Heart left ventricle (tissue), 16 donors: ENCODE data around the gene STIM1. TPM values are rescaled to one million over a fixed set of nuclear protein-coding genes. Genes with fewer than 3 reads are reported as not detected.

Experiments
- ATAC-seq, 4 donors: fragments of 200-7000 bp; cut with Tn5 transposase; one replicate each; pipeline ENCODE4 v1.9.1; 2020 to 2022; ENCODE audit warnings: moderate library complexity in 4 of 4, mild to moderate bottlenecking in 3 of 4, moderate number of reproducible peaks in 1 of 4
- DNase-seq, 5 donors: peaks; one replicate each; pipeline ENCODE4 v3.0.0-alpha.2; 2020
- H3K27ac ChIP-seq, 12 donors: fragments of 200-600 bp; sonication (generic) in 4 of 12; one replicate each; pipeline versions ENCODE4 v1.5.0 to v1.8.0; 2016 to 2022; ENCODE audit warnings: mild to moderate bottlenecking in 2 of 12
- H3K27me3 ChIP-seq, 9 donors: fragments of 200-600 bp; sonication (generic) in 2 of 9; one replicate each; pipeline versions ENCODE4 v1.5.1 to v1.8.0; 2016 to 2022; ENCODE audit warnings: mild to moderate bottlenecking in 3 of 9
- H3K36me3 ChIP-seq, 9 donors: fragments of 200-600 bp; sonication (generic) in 2 of 9; one replicate each; pipeline versions ENCODE4 v1.5.0 to v1.8.0; 2018 to 2022; ENCODE audit warnings: mild to moderate bottlenecking in 2 of 9
- H3K4me1 ChIP-seq, 12 donors: fragments of 200-600 bp; sonication (generic) in 4 of 12; one replicate each; pipeline versions ENCODE4 v1.5.0 to v1.8.0; 2016 to 2022; ENCODE audit warnings: mild to moderate bottlenecking in 3 of 12
- H3K4me3 ChIP-seq, 12 donors: fragments of 200-600 bp; sonication (generic) in 4 of 12; one replicate each; pipeline versions ENCODE4 v1.5.0 to v1.8.0; 2017 to 2022; ENCODE audit warnings: mild to moderate bottlenecking in 9 of 12, moderate library complexity in 4 of 12
- H3K9me3 ChIP-seq, 12 donors: fragments of 200-600 bp; sonication (generic) in 4 of 12; one replicate each; pipeline versions ENCODE4 v1.5.0 to v1.8.0; 2016 to 2022; ENCODE audit warnings: mild to moderate bottlenecking in 1 of 12
- POLR2A ChIP-seq, 2 donors: fragments of 450-650 bp; IDR thresholded peaks; one replicate each; pipeline ENCODE4 v1.6.1; 2017; ENCODE audit warnings: antibody characterized with exemption in 2 of 2, mild to moderate bottlenecking in 2 of 2, moderate library complexity in 2 of 2
- WGBS, 4 donors: extraction: QIAGEN DNeasy Blood & Tissue Kit in 2 of 4; methylation state at CpG; one replicate each; pipeline versions ENCODE4 v1.1.5 to v1.1.7; 2013 to 2018; 5-methylcytosine and 5-hydroxymethylcytosine counted together
- intact Hi-C, 10 donors: fragments of 100-400 bp; cut with DNase I; formaldehyde crosslinking; loops; one replicate each; pipeline versions ENCODE4 v1.11.1 to v1.14.2; 2022
- polyA plus RNA-seq, 2 donors: library from polyadenylated mRNA; stranded (reverse); fragments of 200-250 nt; gene quantifications; one replicate each; pipeline ENCODE4 v1.2.3, GENCODE V29; 2013
- total RNA-seq, 9 donors: library from RNA; depleted of rRNA in 2 of 9; stranded (reverse); fragments of >200 nt in 2 of 9; fragmentation: NEBNext Ultra II Directional in 3 of 9; extraction: Animal tissue kit (Norgen Biotek cat#: 25700) in 3 of 9; gene quantifications; one replicate each; pipeline versions ENCODE4 v1.1.0 to v1.2.4, GENCODE V29; 2016 to 2023
- TF ChIP-seq, protein P1 (sequence below), 12 donors: fragments of 200-600 bp; sonication (generic) in 4 of 12; IDR thresholded peaks; one replicate each; pipeline versions ENCODE4 v1.5.0 to v1.8.0; 2018 to 2022; ENCODE audit warnings: antibody characterized with exemption in 12 of 12, mild to moderate bottlenecking in 5 of 12
- donor health status: ischemic (EF 13 %, LVEDD 7.1; RV severe dilation, severe dysfunction).
- donor health status: healthy with polysubstance abuse.
- donor health status: DM: no; HTN: yes; CAD: no.
- donor health status: DM: no; HTN: no; CAD: no.
- donor health status: ischemic (EF 25% LVEDD 6.9; RV normal size, moderate dysfunction).
- donor health status: ischemic (EF 25% LVEDD 5.7; RV mildly dilated, moderate dysfunction).
- donor health status: healthy.
- donor health status: DM: yes; HTN: yes; CAD: no.
- donor health status: ischemic (EF 35%, LVEDD 5.7; RV mildly dilated, moderate dysfunction).
- donor health status: nonischemic (EF 11% LVEDD 7.7; RV severe dilation, severe dysfunction).
- donor health status: DM: yes; HTN: yes; CAD: no.
- donor health status: PGD.
- donor health status: ischemic (EF 29% LVEDD 5.4; RV normal size, mild dysfunction).
- donor health status: nonischemic (EF 23%, LVEDD 6.1; RV moderate dilation, normal function).

STIM1 gene
- total and polyA plus RNA-seq, 11 donors: 13.2 to 42.9 (median 28.9) TPM

GRCh38 chr11:3830730-3831129, 24.7 kb upstream of the STIM1 start:
- H3K27ac ChIP-seq: peak overlapping the region in 2 of 12 donors; percentile 2 to 98
- H3K4me3 ChIP-seq: no peak overlapping the region
- TF ChIP-seq, protein P1, sequence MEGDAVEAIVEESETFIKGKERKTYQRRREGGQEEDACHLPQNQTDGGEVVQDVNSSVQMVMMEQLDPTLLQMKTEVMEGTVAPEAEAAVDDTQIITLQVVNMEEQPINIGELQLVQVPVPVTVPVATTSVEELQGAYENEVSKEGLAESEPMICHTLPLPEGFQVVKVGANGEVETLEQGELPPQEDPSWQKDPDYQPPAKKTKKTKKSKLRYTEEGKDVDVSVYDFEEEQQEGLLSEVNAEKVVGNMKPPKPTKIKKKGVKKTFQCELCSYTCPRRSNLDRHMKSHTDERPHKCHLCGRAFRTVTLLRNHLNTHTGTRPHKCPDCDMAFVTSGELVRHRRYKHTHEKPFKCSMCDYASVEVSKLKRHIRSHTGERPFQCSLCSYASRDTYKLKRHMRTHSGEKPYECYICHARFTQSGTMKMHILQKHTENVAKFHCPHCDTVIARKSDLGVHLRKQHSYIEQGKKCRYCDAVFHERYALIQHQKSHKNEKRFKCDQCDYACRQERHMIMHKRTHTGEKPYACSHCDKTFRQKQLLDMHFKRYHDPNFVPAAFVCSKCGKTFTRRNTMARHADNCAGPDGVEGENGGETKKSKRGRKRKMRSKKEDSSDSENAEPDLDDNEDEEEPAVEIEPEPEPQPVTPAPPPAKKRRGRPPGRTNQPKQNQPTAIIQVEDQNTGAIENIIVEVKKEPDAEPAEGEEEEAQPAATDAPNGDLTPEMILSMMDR (IDR thresholded peaks at IDR 0.05): no peak
- TF ChIP-seq POLR2A (IDR thresholded peaks at IDR 0.05): no peak
- intact Hi-C loops: no loop called here
- H3K4me1 ChIP-seq: peaks cover 3 to 74% (median 47%) of the 10 kb centered on the region in 12 donors
- DNase-seq (peak in 1 of 5 donors; percentile 7), ATAC-seq (no peak)
- 63 to 89% (median 83%) methylated on average over 1 of the region's 1 CpG for WGBS, 4 donors
- no peaks in the 10 kb centered on the region for H3K9me3 ChIP-seq
- H3K27me3 ChIP-seq: no peaks in the 10 kb centered on the region
- peaks cover 0 to 69% (median 35%) of the 10 kb centered on the region in 9 donors for H3K36me3 ChIP-seq

GRCh38 chr11:3831378-3832239, 23.9 kb upstream of the STIM1 start:
- 38 to 47% (median 44%) methylated on average over 13 of the region's 13 CpGs for WGBS, 4 donors
- ATAC-seq: peak; percentile 63 to 81 (median 78)
- no peak for TF ChIP-seq POLR2A (IDR thresholded peaks at IDR 0.05)
- TF ChIP-seq, protein P1 (IDR thresholded peaks at IDR 0.05): no peak
- H3K9me3 ChIP-seq: no peaks in the 10 kb centered on the region
- H3K4me1 ChIP-seq: peaks cover 3 to 79% (median 55%) of the 10 kb centered on the region in 12 donors
- no peak overlapping the region for H3K4me3 ChIP-seq
- peak in 3 of 5 donors; percentile 61 to 69 (median 69) for DNase-seq
- H3K27me3 ChIP-seq: no peaks in the 10 kb centered on the region
- intact Hi-C loops: no loop called here
- peaks cover 0 to 60% (median 30%) of the 10 kb centered on the region in 9 donors for H3K36me3 ChIP-seq
- H3K27ac ChIP-seq: peak overlapping the region in 11 of 12 donors; percentile 2 to 98 (median 47)

GRCh38 chr11:3832816-3833215, 22.6 kb upstream of the STIM1 start:
- Histone ChIP-seq H3K36me3 (peaks cover 0 to 48% (median 18%) of the 10 kb centered on the region in 9 donors), H3K4me1 (peaks cover 8 to 91% (median 67%) of the 10 kb centered on the region in 12 donors), H3K4me3 (no peak overlapping the region), H3K9me3 (no peaks in the 10 kb centered on the region), H3K27me3 (no peaks in the 10 kb centered on the region), H3K27ac (peak overlapping the region in 5 of 12 donors; percentile 5 to 98 (median 64))
- TF ChIP-seq, protein P1 (IDR thresholded peaks at IDR 0.05): no peak
- no peak for TF ChIP-seq POLR2A (IDR thresholded peaks at IDR 0.05)
- ATAC-seq: no peak
- DNase-seq: peak in 1 of 5 donors; percentile 10
- intact Hi-C loops: no loop called here
- WGBS, 4 donors: 92 to 100% (median 96%) methylated on average over 2 of the region's 2 CpGs

- DNase-seq: no peak
- intact Hi-C loops: no loop called here
- TF ChIP-seq POLR2A (IDR thresholded peaks at IDR 0.05): no peak
- TF ChIP-seq, protein P1 (IDR thresholded peaks at IDR 0.05): no peak
- 85 to 90% (median 88%) methylated on average over 2 of the region's 2 CpGs for WGBS, 4 donors
- Histone ChIP-seq H3K4me1 (peaks cover 8 to 98% (median 74%) of the 10 kb centered on the region in 12 donors), H3K36me3 (peaks cover 0 to 42% (median 13%) of the 10 kb centered on the region in 9 donors), H3K9me3 (no peaks in the 10 kb centered on the region), H3K27ac (peak overlapping the region in 1 of 12 donors; percentile 98), H3K27me3 (no peaks in the 10 kb centered on the region), H3K4me3 (no peak overlapping the region)
- ATAC-seq: no peak
Observed at GRCh38 chr11:3833449-3833848, 22.0 kb upstream of the STIM1 start.
